Sigmoid colon (tissue), 4 donors: ENCODE results near the gene CSAD.

Source experiments
- CTCF ChIP-seq, 4 experiments: fragments of 450-650 bp in 3 of 4; fragments of 200-600 bp in 1 of 4; IDR thresholded peaks; one replicate each; pipeline ENCODE4 v1.5.1; 2016 to 2019; ENCODE audit warnings: antibody characterized with exemption in 4 of 4, mild to moderate bottlenecking in 3 of 4, moderate library complexity in 2 of 4
- EP300 ChIP-seq, 4 donors: sonication (generic); formaldehyde crosslinking; IDR thresholded peaks; one replicate each; pipeline ENCODE4 v1.6.1; 2017; ENCODE audit warnings: antibody characterized with exemption in 4 of 4
- POLR2A ChIP-seq, 2 donors: fragments of 450-650 bp; IDR thresholded peaks; one replicate each; pipeline ENCODE4 v1.6.1; 2016; ENCODE audit warnings: antibody characterized with exemption in 2 of 2, mild to moderate bottlenecking in 2 of 2, moderate library complexity in 2 of 2

GRCh38 chr12:53113951-53114350 is 66.8 kb downstream of the CSAD start:
- TF ChIP-seq POLR2A (IDR thresholded peaks at IDR 0.05) (no peak), CTCF (IDR thresholded peaks at IDR 0.05) (no peak), EP300 (IDR thresholded peaks at IDR 0.05) (no peak)
